CD4-positive, alpha-beta T cell treated with Interleukin-15 for 1 hour (primary cell): Measurements from ENCODE around the gene PTPN4.
A peak's percentile ranks its signal among the peaks of the same experiment; 100 is the strongest.

Experiments used
- DNase-seq: peaks from one replicate; pipeline ENCODE4 v3.0.0-alpha.2; 2020

PTPN4 gene

GRCh38 chr2:119759451-119760236 is at the start of gene PTPN4:
Gene PTPN4, plus strand, starts transcription at chr2:119759922. Its CDS starts 49,932 bp downstream, at chr2:119809854.
- peak; percentile 99 for DNase-seq

DNA sequence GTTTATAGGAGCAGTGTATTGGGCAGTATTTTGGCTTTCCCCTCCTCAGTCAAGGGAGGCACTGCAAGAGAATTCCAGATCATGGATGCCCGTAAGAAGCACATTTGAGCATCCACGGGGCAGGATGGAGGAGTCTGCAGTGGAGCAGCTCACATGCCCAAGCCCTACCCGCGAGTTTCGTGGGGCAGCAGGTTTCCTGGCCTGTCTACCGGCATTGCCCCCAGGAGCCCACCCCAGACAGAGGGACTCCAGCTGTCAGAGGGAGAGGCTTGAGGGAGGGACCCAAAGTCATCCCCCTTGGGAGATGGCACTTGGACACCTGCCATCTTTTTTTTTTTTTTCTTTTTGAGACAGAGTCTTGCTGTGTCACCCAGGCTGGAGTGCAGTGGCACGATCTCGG is 49.4 kb upstream of the PTPN4 start:
- no peak for DNase-seq

DNA sequence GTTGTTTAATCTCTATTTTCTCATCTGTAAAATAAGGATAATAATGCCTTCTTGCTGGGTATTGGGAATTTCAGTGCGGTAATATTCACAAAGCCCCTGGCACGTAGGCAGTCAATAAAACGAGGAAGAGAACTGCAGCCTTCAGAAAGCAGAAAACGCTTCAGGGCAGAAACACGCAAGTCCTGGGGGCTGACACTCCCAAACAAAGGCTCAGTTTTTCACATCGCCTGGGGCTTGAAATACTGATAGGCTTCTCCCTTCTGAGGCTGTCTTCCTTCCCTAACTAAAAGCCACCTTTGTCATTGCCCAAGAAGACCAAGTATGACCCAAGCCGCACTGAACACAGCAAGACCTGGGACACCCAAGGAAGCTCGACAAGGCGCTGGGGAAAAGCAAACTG is 48.4 kb upstream of the PTPN4 start:
- DNase-seq: no peak

GRCh38 chr2:119712571-119712970 is 47.2 kb upstream of the PTPN4 start:
- DNase-seq: no peak

- no peak for DNase-seq
Observed at GRCh38 chr2:119713819-119714490, 45.8 kb upstream of the PTPN4 start.

GRCh38 chr2:119715409-119716283 is 44.1 kb upstream of the PTPN4 start:
- no peak for DNase-seq

DNA sequence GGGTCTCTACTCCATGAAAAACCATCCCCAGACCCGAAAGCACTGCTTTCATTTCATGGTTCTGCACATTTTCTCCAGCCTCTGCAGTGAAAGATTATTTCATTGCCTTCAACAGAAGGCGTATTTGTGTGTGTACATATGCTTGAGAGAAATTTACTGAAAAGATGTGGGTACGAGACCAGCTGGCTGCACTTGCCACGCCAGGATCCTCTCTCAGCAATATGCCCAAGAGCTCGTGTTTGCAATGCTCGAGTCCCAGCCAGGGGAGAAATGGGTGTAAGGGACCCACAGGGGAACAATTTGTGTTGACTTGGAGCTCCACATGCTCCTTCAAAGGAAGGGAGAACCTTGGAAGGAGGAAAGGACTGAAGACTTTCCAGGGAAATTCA is 43.4 kb upstream of the PTPN4 start:
- no peak for DNase-seq

- DNase-seq: no peak
Observed at GRCh38 chr2:119718501-119719260, 41.0 kb upstream of the PTPN4 start.

- DNase-seq: no peak
Observed at GRCh38 chr2:119719261-119719627, 40.5 kb upstream of the PTPN4 start.

DNA sequence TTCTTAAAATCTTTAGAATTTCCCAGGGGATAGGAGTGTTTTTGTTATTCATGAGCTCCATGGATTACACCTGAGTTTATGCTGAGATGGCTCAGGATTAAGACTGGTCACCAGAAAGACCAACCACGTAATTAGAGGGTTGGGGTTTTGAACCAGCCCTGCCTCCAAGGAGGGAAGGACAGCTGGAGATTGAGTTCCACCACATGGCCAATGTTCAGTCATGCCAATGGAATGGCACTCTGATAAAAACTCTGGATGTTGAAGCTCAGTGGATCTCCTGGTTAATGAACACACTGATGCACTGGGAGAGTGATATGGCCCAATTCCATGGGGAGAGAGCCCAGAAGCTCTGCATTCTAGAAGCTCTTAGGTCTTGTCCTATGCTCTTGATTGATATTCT is 38.7 kb upstream of the PTPN4 start:
- no peak for DNase-seq

- no peak for DNase-seq
Observed at GRCh38 chr2:119721462-119721861, 38.3 kb upstream of the PTPN4 start.

GRCh38 chr2:119721904-119722303 is 37.8 kb upstream of the PTPN4 start:
- DNase-seq: no peak

DNA sequence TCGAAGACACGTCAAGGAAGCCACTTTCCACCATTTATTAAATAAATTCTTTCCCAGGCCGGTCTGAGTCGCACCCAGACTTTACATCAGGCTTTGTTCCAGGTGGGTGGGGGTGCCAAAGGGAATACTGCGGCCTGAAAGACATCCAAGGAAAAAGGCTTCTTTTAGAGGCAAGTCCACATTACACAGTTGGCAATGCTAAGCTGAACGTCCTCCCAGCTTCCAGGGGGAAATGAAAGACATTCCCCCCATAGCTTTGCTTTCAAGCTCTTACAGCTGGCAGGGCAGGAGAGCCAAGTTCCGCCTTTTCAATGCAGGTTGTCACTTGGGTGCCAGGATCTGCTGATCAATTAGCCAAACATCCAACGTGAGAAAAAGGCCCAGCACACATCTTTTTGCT is 36.5 kb upstream of the PTPN4 start:
- no peak for DNase-seq

GRCh38 chr2:119723784-119724467 is 35.8 kb upstream of the PTPN4 start:
- DNase-seq: no peak

GRCh38 chr2:119724656-119725485 is 34.9 kb upstream of the PTPN4 start:
- DNase-seq: no peak

- DNase-seq: no peak
Observed at GRCh38 chr2:119727493-119727892, 32.2 kb upstream of the PTPN4 start.

GRCh38 chr2:119728421-119728820 is 31.3 kb upstream of the PTPN4 start:
- no peak for DNase-seq

DNA sequence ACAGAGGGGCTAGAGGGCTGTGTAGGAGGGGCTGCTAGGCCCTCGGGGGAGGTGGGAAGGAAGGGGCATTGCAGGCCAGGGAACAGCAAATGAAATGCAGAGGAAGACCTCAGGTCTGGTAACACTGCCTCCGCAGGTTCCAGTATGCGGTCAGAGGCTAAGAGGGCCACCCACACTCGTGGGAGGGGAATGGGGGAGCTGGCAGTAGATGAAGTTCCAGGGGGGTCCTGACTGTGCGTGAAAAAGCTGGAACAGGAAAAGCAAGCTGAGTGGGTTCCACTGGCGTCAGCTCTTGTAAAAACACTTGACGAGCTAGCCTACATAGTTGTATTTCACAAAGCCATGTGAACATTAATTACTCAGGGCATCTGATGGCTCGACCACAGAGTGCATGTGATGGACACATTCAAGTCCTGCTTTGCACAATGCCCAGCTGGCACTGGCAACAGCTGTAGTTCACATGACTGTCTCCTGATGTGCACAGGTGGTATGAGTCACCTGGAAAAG is 29.0 kb upstream of the PTPN4 start:
- no peak for DNase-seq

DNA sequence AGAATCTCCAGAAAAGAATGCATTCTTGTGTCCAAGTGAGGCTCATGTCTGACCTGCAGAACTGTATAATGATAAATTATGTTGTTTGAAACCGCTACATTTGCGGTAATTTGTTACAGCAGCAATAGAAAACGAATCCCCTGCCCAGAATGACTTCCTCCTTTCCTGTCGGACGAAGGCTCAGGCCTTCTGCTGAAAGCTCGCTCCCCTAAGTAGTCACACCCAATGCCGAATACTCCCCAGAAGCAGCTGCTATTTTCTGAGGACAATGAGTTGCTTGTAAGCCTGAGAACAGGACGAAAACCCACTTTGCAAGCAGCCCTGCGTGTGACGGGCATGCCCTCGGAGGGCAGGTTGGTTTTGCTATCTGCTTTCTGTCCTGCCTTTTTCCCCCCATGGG is 27.7 kb upstream of the PTPN4 start:
- no peak for DNase-seq

- no peak for DNase-seq
Observed at GRCh38 chr2:119732601-119733164, 27.0 kb upstream of the PTPN4 start.

- DNase-seq: no peak
Observed at GRCh38 chr2:119734047-119734446, 25.7 kb upstream of the PTPN4 start.
